Measurements from ENCODE around the gene CHST11.

Gene CHST11

DNA sequence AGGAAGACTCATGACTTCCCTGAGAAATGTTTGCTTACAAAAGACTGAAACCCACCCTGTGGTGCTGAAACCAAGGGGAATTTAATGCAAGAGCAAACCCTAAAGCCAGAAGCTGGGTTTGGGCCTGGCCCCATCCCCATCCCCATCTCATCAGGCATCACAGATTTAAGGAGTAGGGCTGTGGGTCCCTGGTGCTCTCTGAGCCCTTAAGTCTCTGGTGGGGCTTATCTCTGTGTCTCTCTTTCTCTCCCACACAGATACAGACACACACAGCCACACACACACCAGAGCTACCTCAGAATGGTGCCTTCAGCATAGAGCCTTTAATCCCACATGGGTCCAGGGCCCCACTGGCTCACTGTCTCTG lies 264.3 kb downstream of the CHST11 start:
- no peak for DNase-seq (ENCODE audit: low spot score)

DNA sequence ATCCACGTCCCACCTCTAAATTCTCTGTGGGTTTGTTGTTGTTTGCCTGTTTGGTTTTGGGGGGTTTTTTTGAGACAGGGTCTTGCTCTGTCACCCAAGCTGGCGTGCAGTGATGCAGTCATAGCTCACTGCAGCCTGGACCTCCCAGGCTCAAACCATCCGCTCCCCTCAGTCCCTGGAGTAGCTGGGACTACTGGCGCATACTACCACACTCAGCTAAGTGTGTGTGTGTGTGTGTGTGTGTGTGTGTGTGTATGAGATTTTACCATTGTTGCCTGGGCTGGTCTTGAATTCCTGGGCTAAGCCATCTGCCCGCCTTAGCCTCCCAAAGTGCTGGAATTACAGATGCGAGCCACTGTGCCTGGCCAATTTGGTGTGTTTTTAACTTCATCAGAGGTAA lies 265.2 kb downstream of the CHST11 start:
- no peak for DNase-seq (ENCODE audit: low spot score)

DNA sequence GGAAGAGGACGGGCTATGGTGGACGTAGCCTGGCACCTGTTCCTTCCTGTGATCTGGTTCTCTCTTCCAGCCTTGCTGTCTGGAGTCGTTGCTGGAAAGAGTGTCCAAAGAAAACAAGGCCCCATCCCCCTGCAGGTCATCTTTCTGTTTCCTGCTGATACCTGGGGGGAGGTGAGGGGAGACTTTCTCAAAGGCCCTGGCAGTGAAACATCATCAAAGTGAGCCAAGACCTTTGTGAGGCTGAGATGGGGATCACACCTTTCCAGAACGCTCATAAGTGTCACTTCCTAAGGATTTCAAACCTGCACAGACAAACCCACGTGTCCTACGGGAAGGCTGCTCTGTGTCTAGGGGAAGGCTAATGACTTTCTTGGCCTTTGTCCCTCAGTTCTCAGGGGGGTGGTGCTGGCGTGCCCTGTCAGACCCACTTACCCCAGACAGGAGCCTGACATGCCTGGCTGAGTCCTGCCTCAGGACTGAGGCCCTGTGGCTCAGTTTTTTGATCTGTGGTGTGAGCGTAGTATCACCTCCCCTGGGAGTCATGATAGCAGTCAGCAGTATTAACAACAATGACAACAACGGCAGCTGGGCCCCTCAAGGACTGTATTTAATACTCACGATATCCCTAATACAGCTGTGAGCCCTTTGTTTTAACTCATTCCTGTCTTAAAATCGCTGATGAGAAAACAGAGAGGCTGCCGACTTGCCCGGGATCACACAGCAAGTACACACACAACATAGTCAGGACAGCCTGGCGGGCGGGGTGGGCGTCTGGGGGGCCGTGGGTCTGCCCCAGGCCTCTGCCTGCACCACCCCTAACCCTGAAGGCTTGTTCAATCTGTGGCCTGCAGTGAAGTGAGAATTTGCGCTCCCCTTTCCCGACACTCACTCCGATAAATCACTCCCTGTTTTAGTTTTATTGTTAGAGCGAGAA lies 266.1 kb downstream of the CHST11 start:
- no peak for DNase-seq (ENCODE audit: low spot score)

DNA sequence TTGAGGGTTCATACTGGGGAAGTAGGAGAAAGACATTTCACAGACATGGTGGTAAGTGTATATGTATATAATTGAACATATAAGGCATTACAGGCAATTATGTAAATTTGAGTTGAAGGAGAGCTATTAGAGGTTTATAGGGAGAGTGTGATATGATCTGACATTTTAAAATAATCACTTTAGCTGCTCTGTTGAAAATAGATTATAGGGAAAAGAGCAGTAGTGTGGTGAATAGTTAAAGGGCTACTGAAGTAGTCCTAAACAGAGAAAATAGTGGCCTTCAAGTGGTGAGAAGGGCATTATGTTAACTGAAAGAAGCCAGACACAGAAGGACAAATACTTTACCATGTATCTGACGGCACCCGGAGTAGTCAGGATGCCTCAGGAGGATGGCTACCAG lies 267.1 kb downstream of the CHST11 start:
- DNase-seq (ENCODE audit: low spot score), result no peak

DNA sequence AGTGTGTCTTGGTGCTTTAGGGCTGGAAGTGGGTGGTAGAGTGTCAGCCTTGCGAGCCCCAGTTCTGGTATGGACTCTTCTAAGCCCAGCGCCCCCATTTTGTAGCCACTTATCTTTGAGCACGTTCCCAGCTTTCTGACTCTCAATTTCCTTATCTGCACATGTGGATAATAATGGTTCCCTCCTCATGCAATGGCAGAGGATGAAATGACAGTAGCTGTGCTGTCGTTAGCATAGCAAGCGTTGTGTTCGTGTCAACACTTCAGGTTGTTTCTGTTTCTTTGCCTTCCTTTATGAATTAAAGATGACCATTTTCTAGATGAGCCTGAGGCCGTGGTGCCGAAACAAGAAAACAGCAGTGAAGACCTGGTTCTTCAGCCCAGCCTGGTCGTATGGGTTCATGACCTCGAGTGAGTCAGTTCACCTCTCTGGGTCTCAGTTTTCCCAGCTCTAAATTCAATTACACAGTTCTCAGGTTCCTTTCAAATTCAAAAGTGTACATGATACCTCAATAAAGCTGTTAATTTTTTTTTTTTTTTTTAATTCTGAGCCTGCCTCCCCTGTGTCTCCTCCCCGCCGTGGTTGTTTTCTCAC lies 268.3 kb downstream of the CHST11 start:
- no peak for DNase-seq (ENCODE audit: low spot score)

DNA sequence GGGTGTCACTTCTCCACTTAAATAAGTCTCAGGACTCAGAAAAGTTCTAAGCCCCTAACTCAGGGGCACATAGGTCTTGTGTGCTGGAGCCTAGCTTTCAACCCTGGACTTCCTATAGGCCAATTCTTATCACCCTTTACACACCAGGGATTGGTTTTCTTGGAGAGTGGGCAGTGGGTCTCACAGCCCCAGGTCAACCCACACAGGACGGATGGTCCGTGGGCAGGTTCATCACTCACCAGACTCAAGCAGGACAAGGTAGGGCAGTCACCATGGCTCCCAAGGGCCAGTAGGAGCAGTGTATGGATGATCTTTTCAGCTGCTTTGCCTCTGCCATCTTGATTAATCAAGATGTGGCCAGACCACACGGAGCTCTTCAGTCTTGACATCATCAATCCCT lies 268.9 kb downstream of the CHST11 start:
- no peak for DNase-seq (ENCODE audit: low spot score)

DNA sequence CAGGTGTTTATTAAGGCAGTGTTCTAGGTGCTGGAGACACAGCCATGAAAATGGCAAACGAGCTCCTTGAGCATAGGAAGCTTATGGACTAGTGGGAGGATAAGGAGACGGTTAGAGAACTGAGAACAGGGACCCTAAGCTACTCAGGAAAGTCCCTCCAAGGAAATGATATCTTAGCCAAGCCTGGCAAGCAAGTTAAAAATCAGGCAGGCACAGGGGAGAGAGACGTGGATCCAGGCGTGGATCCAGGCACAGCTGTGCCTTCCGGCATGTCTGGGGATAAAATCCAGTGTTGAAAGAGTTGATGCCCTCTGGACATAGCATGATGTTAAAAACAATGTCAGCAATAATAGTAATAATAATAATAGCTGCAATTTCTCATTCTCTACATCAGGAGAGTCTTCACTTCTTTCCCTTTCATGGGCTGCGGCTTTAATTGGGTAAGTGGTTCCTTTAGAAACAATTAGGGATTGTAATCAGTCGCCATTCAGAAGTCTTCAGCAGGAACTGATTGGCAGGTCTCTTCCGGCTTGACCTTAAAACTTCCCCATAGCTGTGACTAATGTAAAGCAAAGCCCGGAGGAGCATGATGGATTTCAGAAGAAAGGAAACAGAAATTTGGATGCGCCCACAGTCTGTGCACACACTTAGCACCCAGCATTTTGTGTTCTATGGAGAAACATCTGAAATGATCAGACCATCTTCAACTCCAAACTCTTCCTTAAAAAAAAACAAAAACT lies 271.1 kb downstream of the CHST11 start:
- DNase-seq (ENCODE audit: low spot score), result no peak

DNA sequence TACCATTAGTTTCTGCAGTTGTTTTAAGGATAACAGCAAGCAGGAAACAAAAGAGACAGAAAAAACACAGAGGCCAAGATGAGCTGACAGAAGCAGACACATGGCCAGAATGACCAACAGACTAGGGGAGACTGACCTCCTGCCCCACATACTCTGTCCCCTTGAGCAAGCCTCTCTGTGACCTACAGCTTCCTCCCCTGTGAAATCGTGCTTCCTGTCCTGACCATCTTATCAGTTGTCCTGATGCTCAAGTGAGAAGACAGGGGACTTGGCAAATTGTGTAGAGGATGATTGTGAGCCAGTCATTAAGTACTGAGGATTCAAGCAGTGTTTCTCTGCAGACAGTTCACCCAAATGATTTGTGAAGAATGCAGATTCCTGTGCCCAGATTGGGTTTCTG lies 272.3 kb downstream of the CHST11 start:
- DNase-seq (ENCODE audit: low spot score), result no peak

DNA sequence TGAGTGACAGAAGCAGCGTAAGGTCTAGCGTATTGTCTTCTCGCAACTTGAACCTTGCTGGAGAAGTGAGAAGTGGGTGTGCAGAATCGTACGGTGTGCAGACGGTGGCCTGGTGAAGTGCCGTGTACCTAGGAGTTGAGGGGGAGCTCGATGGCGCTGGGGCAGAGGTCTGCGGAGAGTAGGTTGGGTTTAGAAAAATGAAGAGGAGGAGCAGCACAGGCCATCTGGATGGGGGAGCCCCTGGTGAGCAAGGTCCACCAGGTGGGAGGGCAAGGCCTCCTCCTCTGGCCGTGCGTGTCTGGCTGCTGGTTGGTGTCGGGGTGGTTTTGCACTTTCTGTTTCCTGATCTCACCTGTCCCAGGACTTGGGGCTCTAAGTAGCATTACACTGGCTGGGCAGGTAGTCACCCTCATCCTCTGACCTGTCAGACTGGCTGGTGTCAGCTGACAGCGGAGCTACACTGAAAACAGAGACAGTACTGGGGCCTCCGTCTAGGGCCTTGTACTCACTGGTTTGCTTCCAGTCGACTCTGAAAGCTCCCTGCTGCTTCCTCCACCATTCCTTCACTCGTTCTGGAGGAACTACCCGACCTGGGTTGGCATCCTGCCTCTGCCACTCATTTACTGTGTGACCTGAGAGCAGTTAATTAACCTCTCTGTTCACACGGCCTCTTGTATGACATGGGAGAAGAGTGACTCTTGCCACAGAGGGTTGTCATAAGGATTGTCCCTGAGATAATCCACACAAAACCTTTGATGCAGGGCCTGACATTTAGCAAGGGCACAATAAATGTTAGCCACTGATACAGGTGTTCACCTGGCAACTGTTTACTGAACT lies 273.1 kb downstream of the CHST11 start:
- DNase-seq (ENCODE audit: low spot score), result no peak

DNA sequence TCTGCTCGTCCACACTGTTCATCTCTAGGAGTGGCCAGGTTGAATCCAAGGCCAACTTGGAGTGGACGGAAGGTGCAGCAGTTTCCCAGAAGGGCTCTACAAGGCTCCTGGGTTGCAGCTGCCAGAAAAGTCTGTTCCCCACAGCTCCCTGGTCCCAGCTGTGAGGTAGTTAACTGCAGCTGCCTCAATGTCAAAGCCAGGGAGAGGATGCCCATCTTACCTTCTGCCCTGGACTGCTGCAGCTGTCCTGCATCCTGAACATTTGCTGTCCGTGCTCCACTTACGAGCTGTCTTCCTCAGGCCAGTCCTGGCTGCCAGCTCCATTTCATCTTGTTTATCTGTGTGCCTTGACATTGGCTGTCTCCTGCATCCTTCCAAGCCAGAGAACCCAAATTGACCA lies 274.0 kb downstream of the CHST11 start:
- DNase-seq (ENCODE audit: low spot score), result no peak

DNA sequence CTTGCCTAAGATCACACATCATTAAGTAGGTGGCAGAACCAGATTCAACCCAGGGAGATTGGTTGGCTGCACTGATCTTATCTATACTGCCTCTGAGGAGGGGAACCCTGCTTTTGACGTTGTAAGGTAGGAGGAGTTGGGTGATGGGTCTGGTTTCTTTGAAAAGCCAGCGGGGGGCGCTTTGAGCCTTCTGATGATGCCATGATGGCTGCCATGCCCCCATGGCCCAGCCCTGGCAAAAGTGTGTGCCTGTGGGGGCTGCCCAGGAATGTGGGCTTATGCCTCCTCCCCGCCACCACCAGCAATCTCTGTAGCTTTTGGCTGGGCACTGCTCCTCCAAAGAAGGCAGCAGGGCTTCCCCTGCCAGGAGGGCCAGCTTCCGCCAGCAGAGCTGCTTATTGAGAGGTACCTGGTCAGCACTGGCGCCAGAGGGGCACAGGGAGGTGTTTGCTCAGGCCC lies 277.0 kb downstream of the CHST11 start:
- no peak for DNase-seq (ENCODE audit: low spot score)

DNA sequence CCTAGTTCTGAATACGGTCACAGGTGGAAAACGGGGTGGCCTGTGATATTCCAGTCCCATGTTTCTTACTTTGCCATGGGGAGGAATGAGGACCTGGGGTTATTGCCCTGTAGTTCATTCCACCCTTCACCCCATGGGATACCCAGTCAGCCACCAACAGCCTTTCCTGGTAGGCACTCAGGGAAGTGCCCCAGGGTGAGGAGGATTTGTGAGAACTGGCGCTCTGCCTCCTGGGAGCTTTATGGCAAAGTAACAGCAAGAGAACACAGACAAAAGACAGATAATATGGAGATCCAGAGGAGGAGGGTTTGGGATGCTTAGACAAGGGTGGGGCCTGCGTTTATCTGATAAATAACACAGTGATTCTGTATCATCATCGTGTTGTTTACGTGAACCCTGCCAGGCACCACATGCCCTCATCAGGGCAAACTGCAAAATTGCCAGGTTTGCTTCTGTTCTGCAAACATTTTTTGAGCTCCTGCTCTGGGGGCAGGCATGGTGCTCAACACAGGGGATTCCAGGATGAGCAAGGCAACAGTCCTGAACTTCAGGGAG lies 277.9 kb downstream of the CHST11 start:
- no peak for DNase-seq (ENCODE audit: low spot score)

DNA sequence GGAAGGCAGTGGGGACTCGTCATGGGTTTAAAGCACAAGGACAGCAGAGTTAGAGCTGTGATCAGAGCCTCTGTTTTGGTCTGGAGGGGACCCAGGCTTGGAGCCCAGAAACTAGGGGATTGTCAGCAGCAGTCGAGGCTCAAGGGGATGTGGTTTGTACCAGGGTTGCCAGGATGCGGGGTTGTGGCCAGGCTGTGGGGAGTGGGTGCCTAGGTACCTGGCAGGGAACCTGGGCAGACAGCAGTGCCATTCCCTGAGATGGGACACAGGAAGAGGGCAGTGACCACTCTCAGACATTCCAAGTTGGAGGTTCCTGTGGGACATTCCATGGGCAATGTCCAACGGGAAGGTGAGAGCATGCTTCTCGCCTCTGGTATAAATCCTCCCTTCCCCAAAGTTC lies 279.1 kb downstream of the CHST11 start:
- DNase-seq (ENCODE audit: low spot score), result no peak

DNA sequence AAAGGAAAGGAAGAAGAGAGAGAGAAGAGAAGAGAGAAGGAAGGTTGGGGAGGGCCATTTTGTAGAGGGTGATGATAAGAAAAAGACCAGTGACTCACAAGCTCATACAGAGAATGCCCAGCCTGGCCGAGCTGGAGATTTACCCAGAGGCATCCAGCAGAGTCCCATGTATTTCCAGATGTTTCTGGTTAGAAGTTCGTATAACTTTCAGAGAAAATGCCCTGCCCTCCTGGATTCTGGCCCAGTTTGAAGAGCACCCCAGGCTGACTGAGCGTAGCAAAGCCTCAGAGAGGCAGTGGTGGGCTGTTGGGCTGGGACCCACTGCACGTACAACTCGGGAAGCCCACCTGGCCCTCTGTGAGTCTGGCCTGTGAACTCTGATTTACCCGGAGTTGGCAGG lies 279.6 kb downstream of the CHST11 start:
- DNase-seq (ENCODE audit: low spot score), result no peak

DNA sequence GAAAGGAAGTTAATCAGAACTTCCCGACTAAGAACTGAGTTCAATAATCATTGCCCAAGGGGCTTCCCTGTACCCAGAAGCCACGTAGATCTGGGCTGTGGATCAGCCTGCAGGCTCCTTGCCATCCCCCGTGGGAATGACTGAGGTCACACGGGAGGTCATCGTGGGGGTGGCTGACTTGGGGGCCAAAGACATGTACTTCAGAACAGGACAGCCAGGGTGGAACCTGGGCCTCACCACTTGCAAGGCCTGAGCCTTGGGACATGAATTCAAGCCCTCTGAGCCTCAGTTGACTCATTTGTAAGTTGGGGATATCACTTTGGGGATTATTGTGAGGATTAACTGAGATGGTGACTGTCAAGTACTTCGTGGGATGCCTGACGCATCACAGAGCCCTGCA lies 280.4 kb downstream of the CHST11 start:
- DNase-seq (ENCODE audit: low spot score), result no peak

DNA sequence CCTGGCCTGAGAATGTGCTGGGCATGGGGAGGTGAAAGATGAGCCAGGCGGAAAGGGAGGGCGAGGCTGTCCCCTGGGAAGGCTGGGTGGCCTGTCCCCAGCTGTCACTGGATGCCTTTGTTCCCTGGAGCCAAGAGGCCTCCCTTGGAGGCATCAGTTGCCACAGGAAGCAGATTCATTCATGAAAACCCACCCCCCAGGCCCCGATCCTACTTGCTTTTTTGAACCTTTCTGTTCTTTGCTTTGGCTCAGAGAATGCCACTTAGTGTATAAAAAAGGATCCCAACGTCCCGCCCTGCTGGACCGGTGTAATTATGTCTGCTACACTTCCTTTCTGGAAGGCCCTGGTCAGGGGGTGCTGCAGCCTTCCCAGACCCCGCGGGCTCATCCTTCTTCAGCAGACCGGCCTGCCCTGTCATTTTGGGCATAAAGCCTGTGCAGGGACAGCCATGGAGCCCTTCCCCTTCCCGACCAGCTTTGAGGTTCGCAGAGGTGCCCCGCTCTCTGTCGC lies 281.1 kb downstream of the CHST11 start:
- DNase-seq (ENCODE audit: low spot score), result no peak

DNA sequence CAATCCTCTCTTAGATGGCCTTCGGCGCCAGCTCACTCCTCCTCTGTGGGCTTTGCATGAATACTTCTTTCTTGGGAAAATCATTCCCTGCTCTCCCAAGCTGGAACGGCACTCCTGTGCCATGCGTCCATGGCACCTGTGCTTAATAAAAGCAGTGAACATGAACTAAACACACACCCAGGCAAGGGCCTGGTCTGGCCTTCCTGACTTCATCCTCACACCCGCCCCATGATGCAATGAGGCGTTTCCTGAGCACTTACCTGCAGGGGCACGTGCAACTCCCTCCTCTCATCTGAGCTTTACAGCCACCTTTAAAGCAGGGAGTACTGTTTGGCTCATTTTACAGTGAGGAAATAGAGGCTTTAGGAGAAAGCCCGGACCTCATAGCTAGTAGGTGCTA lies 281.6 kb downstream of the CHST11 start:
- no peak for DNase-seq (ENCODE audit: low spot score)

DNA sequence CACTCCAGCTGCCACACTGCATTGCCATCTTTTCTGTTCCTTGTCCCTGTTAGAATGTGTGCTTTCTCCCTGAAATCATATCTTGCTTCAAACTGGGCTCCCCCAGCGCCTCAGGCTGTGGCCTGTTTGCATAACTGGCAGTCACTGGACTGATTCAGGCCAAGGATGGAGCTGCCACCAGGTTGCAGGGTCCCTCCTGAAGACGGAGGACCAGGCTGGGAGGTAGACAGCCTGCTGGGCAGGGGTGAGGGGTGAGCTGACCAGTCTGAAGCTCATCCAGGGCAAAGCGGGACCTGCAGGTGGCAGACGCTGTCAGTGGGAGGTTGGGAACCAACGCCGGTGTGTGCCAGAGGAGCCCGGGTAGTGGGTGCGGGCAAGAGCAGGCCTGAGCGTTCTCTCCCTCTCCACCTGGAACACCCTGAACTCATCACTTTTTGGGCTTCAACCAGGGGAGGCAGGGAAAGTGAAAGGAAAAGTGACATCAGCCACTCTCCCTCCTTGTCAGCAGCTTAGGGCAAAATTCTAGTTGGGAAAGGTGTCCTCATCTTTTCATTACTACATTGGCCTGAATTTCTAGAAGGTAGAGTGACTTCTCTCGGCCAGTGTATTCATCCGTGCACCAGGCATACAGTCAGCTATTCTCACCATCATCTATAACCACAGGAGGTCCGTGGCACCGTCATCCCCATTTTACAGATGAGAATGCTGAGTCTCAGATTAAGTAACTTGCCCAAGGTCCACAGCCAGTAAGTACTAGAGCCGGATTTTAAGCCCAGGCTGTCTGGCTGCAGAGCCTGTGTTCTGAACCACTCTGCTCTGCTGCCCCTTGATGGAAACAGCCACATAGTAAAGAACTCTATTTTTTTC lies 282.3 kb downstream of the CHST11 start:
- DNase-seq (ENCODE audit: low spot score), result no peak

DNA sequence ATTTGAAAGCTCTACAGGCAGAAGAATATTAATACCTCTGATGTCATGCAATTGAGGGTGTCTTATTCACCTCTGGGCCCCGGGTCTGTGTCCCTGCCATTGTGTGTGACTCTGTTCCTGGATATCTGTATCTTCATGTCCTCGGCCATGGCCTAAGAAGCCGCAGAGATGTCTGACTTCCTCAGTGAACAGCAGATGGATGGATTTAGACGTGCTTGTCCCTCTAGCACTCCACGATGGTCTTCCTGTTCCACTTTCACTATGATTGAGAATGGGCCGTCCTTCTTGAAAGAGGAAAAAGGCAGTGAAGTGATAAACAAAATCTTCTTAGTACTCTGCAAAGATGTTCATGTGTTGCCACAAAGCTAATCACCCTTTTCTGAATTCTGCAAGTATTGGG lies 283.9 kb downstream of the CHST11 start:
- DNase-seq (ENCODE audit: low spot score), result no peak

DNA sequence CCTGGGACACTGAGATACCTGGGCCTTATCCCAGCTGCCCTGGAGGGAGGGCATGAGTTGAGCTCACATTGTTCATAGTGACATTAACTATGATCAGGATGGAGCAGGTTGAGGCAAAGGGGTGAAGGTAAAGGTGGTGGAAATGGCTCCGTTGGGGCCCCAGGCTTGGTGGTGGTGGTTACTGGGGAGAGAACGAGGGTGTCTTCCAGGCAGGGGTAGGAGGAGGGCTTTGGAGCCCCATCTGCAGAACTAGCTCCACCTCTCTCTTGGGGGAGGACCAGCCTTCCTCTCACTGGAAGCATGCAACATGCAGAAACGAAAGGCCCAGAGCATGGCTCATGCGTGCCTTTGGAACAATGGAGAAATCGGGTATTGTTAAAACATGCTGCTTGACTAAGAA lies 284.3 kb downstream of the CHST11 start:
- DNase-seq (ENCODE audit: low spot score), result no peak

Data from SW480 (cell line).